ENCODE measurements around the gene ERBB2. TPM values are rescaled to one million over a fixed set of nuclear protein-coding genes. Genes with fewer than 3 reads are reported as not detected.

The ERBB2 gene
- total RNA-seq, 1 donor, result 44.2 TPM

DNA sequence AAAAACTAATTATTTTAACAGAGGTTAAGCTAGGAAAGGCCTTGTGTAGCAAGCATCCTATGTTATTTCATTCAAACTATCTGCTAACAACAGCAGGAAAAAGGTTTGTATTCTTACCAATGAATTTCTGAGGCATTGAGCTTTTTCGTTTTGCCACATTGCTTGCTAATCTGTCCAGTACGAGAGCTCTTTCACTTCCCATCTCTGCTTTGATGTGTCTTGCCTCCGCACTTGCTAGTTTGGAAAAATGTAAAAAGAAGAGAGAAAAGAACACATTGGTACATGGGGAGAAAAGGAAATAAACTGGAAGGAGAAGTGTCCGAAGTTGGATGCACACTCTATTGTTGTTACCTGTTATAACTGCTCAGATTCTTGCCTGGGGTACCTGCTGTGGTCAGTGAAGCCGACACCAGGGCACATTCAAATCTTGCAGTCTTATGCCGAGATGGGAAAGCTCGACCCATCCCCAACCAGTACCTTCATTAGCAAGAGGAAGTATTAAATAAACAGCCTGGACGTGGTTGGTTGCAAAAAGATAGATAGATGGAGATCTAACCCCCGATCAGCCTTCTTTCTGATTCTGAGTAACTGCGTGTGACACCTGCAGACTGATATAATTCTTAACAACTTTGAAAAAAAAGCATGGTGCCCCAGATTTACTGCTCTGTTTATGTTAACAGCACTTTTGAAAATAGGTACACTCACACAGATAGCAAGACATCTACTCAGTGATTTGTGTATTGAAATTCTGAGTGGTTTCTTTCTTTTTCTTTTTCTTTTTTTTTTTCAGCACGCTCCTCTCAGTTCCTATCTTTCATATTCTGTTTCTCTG, 77.9 kb downstream of the ERBB2 start:
- H3K79me2 ChIP-seq (ENCODE audit: insufficient read depth, low read length), result no peaks in the 10 kb centered on the region
- no peak overlapping the region for H3K4me2 ChIP-seq (ENCODE audit: insufficient read depth, low read length)
- no peaks in the 10 kb centered on the region for H3K9me3 ChIP-seq (ENCODE audit: low read depth, low read length)
- DNase-seq (ENCODE audit: insufficient read length, low spot score, missing footprints), result no peak
- TF ChIP-seq, protein P1, sequence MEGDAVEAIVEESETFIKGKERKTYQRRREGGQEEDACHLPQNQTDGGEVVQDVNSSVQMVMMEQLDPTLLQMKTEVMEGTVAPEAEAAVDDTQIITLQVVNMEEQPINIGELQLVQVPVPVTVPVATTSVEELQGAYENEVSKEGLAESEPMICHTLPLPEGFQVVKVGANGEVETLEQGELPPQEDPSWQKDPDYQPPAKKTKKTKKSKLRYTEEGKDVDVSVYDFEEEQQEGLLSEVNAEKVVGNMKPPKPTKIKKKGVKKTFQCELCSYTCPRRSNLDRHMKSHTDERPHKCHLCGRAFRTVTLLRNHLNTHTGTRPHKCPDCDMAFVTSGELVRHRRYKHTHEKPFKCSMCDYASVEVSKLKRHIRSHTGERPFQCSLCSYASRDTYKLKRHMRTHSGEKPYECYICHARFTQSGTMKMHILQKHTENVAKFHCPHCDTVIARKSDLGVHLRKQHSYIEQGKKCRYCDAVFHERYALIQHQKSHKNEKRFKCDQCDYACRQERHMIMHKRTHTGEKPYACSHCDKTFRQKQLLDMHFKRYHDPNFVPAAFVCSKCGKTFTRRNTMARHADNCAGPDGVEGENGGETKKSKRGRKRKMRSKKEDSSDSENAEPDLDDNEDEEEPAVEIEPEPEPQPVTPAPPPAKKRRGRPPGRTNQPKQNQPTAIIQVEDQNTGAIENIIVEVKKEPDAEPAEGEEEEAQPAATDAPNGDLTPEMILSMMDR (IDR thresholded peaks at IDR 0.05; ENCODE audit: extremely low read depth, low read depth, low read length), result no peak
- H4K20me1 ChIP-seq (ENCODE audit: insufficient read depth, low read length), result no peaks in the 10 kb centered on the region
- no peak overlapping the region for H3K4me3 ChIP-seq (ENCODE audit: insufficient read depth, low read length)
- no peaks in the 10 kb centered on the region for H3K4me1 ChIP-seq (ENCODE audit: insufficient read depth, low read length)
- H2AFZ ChIP-seq (ENCODE audit: low read length), result no peak overlapping the region
- H3K36me3 ChIP-seq (ENCODE audit: insufficient read depth, low read length), result no peaks in the 10 kb centered on the region
- H3K27me3 ChIP-seq (ENCODE audit: insufficient read depth, low read length), result peaks cover 71% of the 10 kb centered on the region
- no peak overlapping the region for H3K27ac ChIP-seq (ENCODE audit: low read depth, low read length)

Small RNA genes within 50 kb of the gene (small RNA-seq; reads per million reads assigned to genes)
- not detected for gene MIR4728

Other genes with a start within 250 kb of the ERBB2 start
- gene MED1, start 248.8 kb upstream of the ERBB2 start, total RNA-seq, result 24.6 and 25.0 TPM in 2 replicates
- 36.6 and 40.4 TPM in 2 replicates for gene CDK12, start 238.6 kb upstream of the ERBB2 start, total RNA-seq
- not detected in 2 replicates for gene NEUROD2, start 92.1 kb upstream of the ERBB2 start, total RNA-seq
- not detected in 2 replicates for gene PPP1R1B, start 73.1 kb upstream of the ERBB2 start, total RNA-seq
- gene STARD3, start 62.9 kb upstream of the ERBB2 start, total RNA-seq, result 31.5 and 35.8 TPM in 2 replicates
- 0.29 and 0.36 TPM in 2 replicates for gene TCAP, start 34.7 kb upstream of the ERBB2 start, total RNA-seq
- gene PNMT, start 31.6 kb upstream of the ERBB2 start, total RNA-seq, result not detected in 2 replicates
- 10.3 and 10.9 TPM in 2 replicates for gene PGAP3, start 12.0 kb upstream of the ERBB2 start, total RNA-seq
- 14.8 and 16.5 TPM in 2 replicates for gene MIEN1, start 30.5 kb downstream of the ERBB2 start, total RNA-seq
- under 0.01 and 0.29 TPM in 2 replicates for gene GRB7, start 37.9 kb downstream of the ERBB2 start, total RNA-seq
- not detected in 2 replicates for gene IKZF3, start 164.2 kb downstream of the ERBB2 start, total RNA-seq
- gene ZPBP2, start 168.1 kb downstream of the ERBB2 start, total RNA-seq, result not detected in 2 replicates
- gene GSDMB, start 218.6 kb downstream of the ERBB2 start, total RNA-seq, result 5.3 and 5.8 TPM in 2 replicates
- gene ORMDL3, start 227.5 kb downstream of the ERBB2 start, total RNA-seq, result 39.8 and 46.6 TPM in 2 replicates
- not detected in 2 replicates for gene LRRC3C, start 227.7 kb downstream of the ERBB2 start, total RNA-seq

All from osteoblast (primary cell).